OCI-LY7 (cell line): ENCODE measurements around the gene FAM240B. TPM values are rescaled to one million over a fixed set of nuclear protein-coding genes. Genes with fewer than 3 reads are reported as not detected.

ENCODE experiments used
- BruUV-seq: library from RNA; stranded (reverse); fragments of 400-500 nt; replicated peaks from 2 replicates; lab custom pipeline; 2021; lab: Mats Ljungman, UMichigan
- CTCF ChIA-PET: fragments of 300-600 bp; sonication (Branson Sonifier 250); formaldehyde crosslinking; loops from one replicate; lab custom pipeline; 2022; ENCODE audit warnings: antibody characterized with exemption; ENCODE audit not compliant: unreplicated experiment; lab: Charles Lee
- POLR2A ChIA-PET: fragments of 300-600 bp; sonication (Branson Sonifier 250); formaldehyde crosslinking; loops from one replicate; lab custom pipeline; 2022; ENCODE audit warnings: antibody characterized with exemption; lab: Charles Lee
- DNase-seq: peaks from one replicate; pipeline ENCODE4 v3.0.0-alpha.2; 2015; ENCODE audit warnings: low spot score
- H2AFZ ChIP-seq: fragments of 200-600 bp; sonication (generic), shearing (Covaris generic); 2 replicates; pipeline ENCODE4 v1.6.1; 2014; ENCODE audit warnings: mild to moderate bottlenecking, antibody characterized with exemption, low read length, moderate library complexity
- H3K27ac ChIP-seq: fragments of 200-600 bp; sonication (generic); 2 replicates; pipeline ENCODE4 v1.5.1; 2014; ENCODE audit warnings: mixed run types, low read depth, mild to moderate bottlenecking, moderate library complexity, low read length, inconsistent platforms; ENCODE audit not compliant: poor library complexity, severe bottlenecking
- H3K36me3 ChIP-seq: fragments of 200-600 bp; sonication (generic); 2 replicates; pipeline ENCODE4 v1.6.1; 2014; ENCODE audit warnings: mild to moderate bottlenecking, antibody characterized with exemption, low read length, moderate library complexity, mixed read lengths; ENCODE audit not compliant: insufficient read depth
- H3K4me1 ChIP-seq: fragments of 200-600 bp; sonication (generic); 2 replicates; pipeline ENCODE4 v1.5.1; 2014; ENCODE audit warnings: mild to moderate bottlenecking, low read length; ENCODE audit not compliant: insufficient read depth, poor library complexity, severe bottlenecking
- H3K4me2 ChIP-seq: fragments of 200-600 bp; sonication (generic); 2 replicates; pipeline ENCODE4 v1.6.1; 2014; ENCODE audit warnings: mild to moderate bottlenecking, low read length
- H3K4me3 ChIP-seq: fragments of 200-600 bp; sonication (generic); 2 replicates; pipeline ENCODE4 v1.5.1; 2014; ENCODE audit warnings: mild to moderate bottlenecking, low read depth, low read length; ENCODE audit not compliant: poor library complexity, severe bottlenecking
- H3K79me2 ChIP-seq: fragments of 200-600 bp; sonication (generic); 2 replicates; pipeline ENCODE4 v1.6.1; 2016; ENCODE audit warnings: low read depth, mild to moderate bottlenecking, low read length, moderate library complexity, mixed read lengths; ENCODE audit not compliant: insufficient read depth
- H3K9me2 ChIP-seq: fragments of 200-600 bp; sonication (generic); 2 replicates; pipeline ENCODE4 v1.6.1; 2016; ENCODE audit warnings: mild to moderate bottlenecking, low read length, mixed read lengths; ENCODE audit not compliant: insufficient read depth
- H3K9me3 ChIP-seq: fragments of 200-600 bp; sonication (generic); 2 replicates; pipeline ENCODE4 v1.6.1; 2014; ENCODE audit warnings: mild to moderate bottlenecking, mixed run types, low read length, mixed read lengths
- H4K20me1 ChIP-seq: fragments of 200-600 bp; sonication (generic); 2 replicates; pipeline ENCODE4 v1.6.1; 2014; ENCODE audit warnings: mild to moderate bottlenecking, antibody characterized with exemption, low read length, moderate library complexity, mixed read lengths; ENCODE audit not compliant: insufficient read depth
- CTCF ChIP-seq: fragments of 200-600 bp; sonication (generic); conservative IDR thresholded peaks from 2 replicates; pipeline ENCODE4 v1.5.1; 2014; ENCODE audit warnings: mild to moderate bottlenecking, antibody characterized with exemption, low read length, moderate library complexity, mixed read lengths
- EZH2phosphoT487 ChIP-seq: fragments of 200-600 bp; sonication (generic); IDR thresholded peaks from 2 replicates; pipeline ENCODE4 v1.6.1; 2018; ENCODE audit warnings: low read depth, borderline replicate concordance, mild to moderate bottlenecking, mixed run types, antibody characterized with exemption, low read length, moderate library complexity, mixed read lengths
- intact Hi-C: fragments of 100-400 bp; cut with micrococcal nuclease; formaldehyde crosslinking; loops from one replicate; pipeline ENCODE4 v1.10.0; 2022; ENCODE audit not compliant: unreplicated experiment
- total RNA-seq, 2 experiments: library from RNA; depleted of rRNA in 1 of 2; stranded (reverse); fragments of >200 nt in 1 of 2; shearing (Covaris generic) in 1 of 2; gene quantifications; 2 replicates each; pipeline ENCODE4 v1.2.3, GENCODE V29; 2014 to 2022

Gene FAM240B
- total RNA-seq, 2 experiments from 2014 or later = not detected

- intact Hi-C loops = no loop called here
- no peaks in the 10 kb centered on the region for H3K4me1 ChIP-seq
- TF ChIP-seq EZH2phosphoT487 (no peak), CTCF (no peak)
- no TSS peak for BruUV-seq
- H4K20me1 ChIP-seq = no peaks in the 10 kb centered on the region
- H3K9me3 ChIP-seq = no peaks in the 10 kb centered on the region
- no peak overlapping the region for H3K27ac ChIP-seq
- no peak for DNase-seq
- H3K4me2 ChIP-seq = no peak overlapping the region
- H3K9me2 ChIP-seq = no peaks in the 10 kb centered on the region
- H3K36me3 ChIP-seq = no peaks in the 10 kb centered on the region
- no peak overlapping the region for H2AFZ ChIP-seq
- POLR2A ChIA-PET = no interaction called here
- CTCF ChIA-PET = no interaction called here
- no peak overlapping the region for H3K4me3 ChIP-seq
- no peaks in the 10 kb centered on the region for H3K79me2 ChIP-seq
Observed at GRCh38 chr9:38747941-38748340, 28.0 kb upstream of the FAM240B start.

GRCh38 chr9:38747067-38747466, 27.1 kb upstream of the FAM240B start:
- intact Hi-C loops = no loop called here
- H2AFZ ChIP-seq = no peak overlapping the region
- ChIA-PET POLR2A (no interaction called here), CTCF (no interaction called here)
- no peak overlapping the region for H3K27ac ChIP-seq
- H3K36me3 ChIP-seq = no peaks in the 10 kb centered on the region
- H3K4me1 ChIP-seq = no peaks in the 10 kb centered on the region
- TF ChIP-seq CTCF (no peak), EZH2phosphoT487 (no peak)
- H3K4me2 ChIP-seq = no peak overlapping the region
- H3K9me3 ChIP-seq = no peaks in the 10 kb centered on the region
- BruUV-seq = no TSS peak
- no peak for DNase-seq
- H3K9me2 ChIP-seq = no peaks in the 10 kb centered on the region
- H3K79me2 ChIP-seq = no peaks in the 10 kb centered on the region
- H3K4me3 ChIP-seq = no peak overlapping the region
- no peaks in the 10 kb centered on the region for H4K20me1 ChIP-seq

GRCh38 chr9:38746303-38746702, 26.4 kb upstream of the FAM240B start:
- DNase-seq = no peak
- no TSS peak for BruUV-seq
- no peaks in the 10 kb centered on the region for H3K9me3 ChIP-seq
- H3K4me3 ChIP-seq = no peak overlapping the region
- intact Hi-C loops = no loop called here
- no peak overlapping the region for H3K4me2 ChIP-seq
- H3K79me2 ChIP-seq = no peaks in the 10 kb centered on the region
- no peaks in the 10 kb centered on the region for H3K9me2 ChIP-seq
- POLR2A ChIA-PET = no interaction called here
- H2AFZ ChIP-seq = no peak overlapping the region
- no peaks in the 10 kb centered on the region for H3K4me1 ChIP-seq
- CTCF ChIA-PET = no interaction called here
- no peak overlapping the region for H3K27ac ChIP-seq
- H3K36me3 ChIP-seq = no peaks in the 10 kb centered on the region
- TF ChIP-seq CTCF (no peak), EZH2phosphoT487 (no peak)
- no peaks in the 10 kb centered on the region for H4K20me1 ChIP-seq
